NT2/D1 (cell line): ENCODE measurements around the gene SLC25A30.

Source experiments
- SUZ12 ChIP-seq: IDR thresholded peaks from 2 replicates; pipeline ENCODE4 v1.6.1; 2011; ENCODE audit not compliant: insufficient read length, insufficient read depth; ENCODE audit errors: extremely low read depth
- YY1 ChIP-seq: IDR thresholded peaks from 2 replicates; pipeline ENCODE4 v1.6.1; 2011; ENCODE audit not compliant: insufficient read length, insufficient read depth
- ZNF274 ChIP-seq: IDR thresholded peaks from 2 replicates; pipeline ENCODE4 v1.6.1; 2011; ENCODE audit warnings: mild to moderate bottlenecking, low read depth, low read length

GRCh38 chr13:45417790-45418534 lies at the start of gene SLC25A30:
- TF ChIP-seq YY1 = no peak
- TF ChIP-seq SUZ12 = no peak
- TF ChIP-seq ZNF274 = no peak
